GM18951 (cell line): ENCODE data around the gene HEXIM1.
"Not testable (repeated sequence)": the region's sequence is repeated elsewhere in the genome, so short reads cannot be mapped to it uniquely, and the experiment has no call there.

Experiments used
- POLR2A ChIP-seq: IDR thresholded peaks from 4 replicates; pipeline ENCODE4 v1.6.1; 2011; ENCODE audit warnings: mild to moderate bottlenecking; ENCODE audit not compliant: insufficient read length, insufficient read depth; ENCODE audit errors: extremely low read depth
- in situ Hi-C: fragments of 300-500 bp; cut with MboI; formaldehyde crosslinking; loops from one replicate; pipeline ENCODE4 v1.12.0; 2022; ENCODE audit warnings: low sequenced_read_pairs, mixed read lengths, inconsistent platforms; ENCODE audit not compliant: unreplicated experiment

The HEXIM1 gene

DNA sequence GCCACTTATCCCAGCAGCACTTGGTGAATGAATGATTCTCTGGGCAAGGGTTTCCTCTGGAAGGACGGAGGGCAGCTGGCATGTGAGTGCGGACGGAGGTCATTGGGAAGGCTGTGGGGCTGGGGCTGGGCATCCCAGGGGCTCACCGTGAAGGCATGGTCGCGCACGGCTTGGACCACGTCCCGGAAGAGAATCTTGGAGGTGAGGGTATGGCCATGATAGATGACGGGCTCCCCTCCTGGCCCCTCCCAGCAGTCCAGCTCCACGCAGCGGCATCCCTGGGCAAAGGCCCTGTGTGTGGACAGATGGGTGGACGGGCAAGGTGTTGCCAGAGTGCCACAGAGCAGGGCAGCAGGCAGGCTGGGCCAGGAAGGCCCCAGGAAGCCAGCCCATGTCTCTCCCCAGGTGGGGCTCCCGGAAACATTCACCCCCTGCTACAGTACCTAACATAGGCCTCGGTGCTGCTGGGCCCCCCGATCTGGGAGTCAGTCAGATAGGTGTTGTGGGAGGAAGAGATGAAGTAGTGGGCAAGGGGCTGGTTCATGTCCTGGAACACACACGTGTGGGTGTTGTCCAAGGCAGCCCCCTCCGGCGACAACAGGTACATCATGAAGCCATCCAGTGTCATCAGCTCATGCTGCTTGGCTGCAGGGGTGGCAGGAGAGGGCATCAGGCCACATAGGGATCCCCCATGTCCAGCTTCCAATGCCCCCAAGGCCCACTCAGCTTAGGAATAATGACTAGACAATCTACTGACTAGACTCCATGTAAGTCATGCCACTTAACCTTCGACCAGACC lies 30.2 kb upstream of the HEXIM1 start:
- in situ Hi-C loops = no loop called here
- no peak for TF ChIP-seq POLR2A

DNA sequence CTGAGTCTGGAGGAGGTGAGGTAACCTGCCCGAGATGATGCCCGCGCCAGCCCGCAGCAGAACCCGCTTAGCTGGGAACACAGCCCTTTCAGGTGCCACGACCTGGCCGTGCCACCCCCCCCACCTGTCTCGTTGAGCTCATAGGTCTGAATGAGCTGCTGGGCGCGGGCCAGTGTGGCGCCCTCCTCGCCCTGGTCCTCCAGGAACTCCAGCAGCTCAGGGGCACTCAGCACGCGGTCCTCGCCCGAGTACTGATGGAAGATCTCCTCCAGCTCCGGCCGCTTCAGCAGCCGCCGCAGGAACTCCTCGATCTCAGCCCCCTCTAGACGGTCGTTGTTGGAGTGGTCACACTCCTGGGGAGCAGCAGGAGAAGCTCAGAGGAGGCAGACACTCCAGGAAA lies 29.6 kb upstream of the HEXIM1 start:
- in situ Hi-C loops = no loop called here
- no peak for TF ChIP-seq POLR2A

DNA sequence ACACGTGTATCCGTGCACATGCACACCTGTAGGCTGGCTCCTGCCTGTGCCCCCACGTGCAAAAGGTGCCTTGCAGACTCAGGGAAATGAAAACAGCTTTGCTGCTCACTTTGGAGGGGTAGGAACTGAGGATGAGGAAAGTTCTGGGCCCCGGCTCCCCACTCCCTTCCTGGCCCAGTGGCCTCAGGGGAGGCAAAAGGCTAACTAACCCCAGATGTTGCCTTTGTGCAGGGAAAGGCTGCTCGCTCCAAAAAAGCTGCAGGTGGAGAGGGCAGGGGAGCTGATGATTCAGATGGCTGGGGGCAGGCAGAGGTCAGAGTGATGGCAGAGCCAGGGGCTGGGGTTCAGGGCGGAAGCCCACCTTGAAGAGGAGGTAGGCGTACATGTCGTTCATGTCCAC lies 28.3 kb upstream of the HEXIM1 start:
- in situ Hi-C loops = no loop called here
- no peak for TF ChIP-seq POLR2A

DNA sequence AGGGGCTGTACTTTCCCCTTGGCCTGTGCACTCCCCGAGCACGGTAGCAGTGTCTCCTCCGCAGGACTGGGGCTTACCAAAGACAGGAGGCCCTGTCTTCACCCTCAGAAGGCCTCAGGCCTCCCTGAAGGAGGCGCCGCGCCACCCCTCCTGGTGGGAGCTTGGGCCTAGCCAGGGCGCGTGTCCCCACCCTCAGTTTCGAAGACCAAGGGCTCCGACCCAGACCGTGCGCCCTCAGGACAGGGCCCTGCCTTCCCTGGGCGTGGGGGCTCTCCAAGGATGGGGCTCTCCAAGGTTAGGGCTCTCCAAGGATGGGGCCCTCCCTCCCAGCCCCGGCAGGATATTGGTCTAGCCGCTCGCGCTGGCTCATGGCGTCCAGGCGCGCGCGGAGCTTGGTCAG lies 27.7 kb upstream of the HEXIM1 start:
- in situ Hi-C loops = no loop called here
- no peak for TF ChIP-seq POLR2A

DNA sequence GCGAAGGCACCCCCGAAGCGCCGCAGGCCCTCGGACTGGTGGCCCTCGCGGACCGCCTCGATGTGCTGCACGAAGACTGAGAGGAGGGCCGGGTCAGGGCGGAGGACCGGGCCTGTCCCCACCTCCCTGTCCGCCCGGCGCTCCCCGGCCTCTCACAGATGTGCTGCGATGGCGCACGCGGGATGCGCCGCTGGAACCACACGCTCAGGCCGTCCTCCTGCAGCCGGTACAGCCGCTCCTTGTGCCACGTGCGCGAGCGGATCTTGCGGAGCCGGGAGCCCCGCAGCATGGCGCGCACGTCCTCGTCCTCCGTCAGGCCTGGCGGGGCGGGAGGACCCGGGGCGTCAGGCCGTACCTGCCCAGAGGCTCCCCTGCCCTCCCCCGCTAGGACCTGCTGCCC lies 27.2 kb upstream of the HEXIM1 start:
- in situ Hi-C loops = no loop called here
- no peak for TF ChIP-seq POLR2A

DNA sequence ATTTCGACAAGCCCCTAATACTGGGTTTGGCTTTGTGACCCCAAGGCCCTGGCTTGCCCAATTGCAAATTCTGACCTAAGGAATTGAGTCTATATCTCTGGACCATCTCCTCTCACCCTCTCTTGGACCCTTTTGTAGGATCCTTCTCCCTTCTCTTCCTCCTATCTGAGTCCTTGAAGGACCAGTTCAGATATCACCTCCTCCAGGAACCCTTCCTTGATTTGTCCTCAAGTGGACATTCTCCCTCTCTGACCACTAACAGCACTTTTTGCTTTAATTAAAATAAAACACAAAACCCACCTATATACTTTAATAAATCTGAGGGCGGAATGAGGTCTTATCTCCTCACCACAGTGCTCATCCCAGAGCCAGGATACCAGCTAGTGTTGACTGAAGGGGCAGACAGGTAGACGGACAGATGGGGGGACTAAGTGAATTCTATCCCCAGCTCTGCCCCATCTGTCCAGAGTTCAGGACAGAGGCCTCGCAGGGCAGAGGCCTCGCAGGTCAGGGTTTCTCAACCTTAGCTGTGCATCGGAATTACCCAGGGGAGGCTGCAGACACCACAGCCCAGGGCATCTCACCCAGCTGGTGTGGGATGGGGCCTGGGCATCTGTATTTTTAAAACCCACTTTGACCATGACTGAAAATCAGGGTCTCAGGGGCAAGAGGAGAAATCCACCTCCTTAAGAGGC lies 25.1 kb upstream of the HEXIM1 start:
- in situ Hi-C loops = no loop called here
- no peak for TF ChIP-seq POLR2A

DNA sequence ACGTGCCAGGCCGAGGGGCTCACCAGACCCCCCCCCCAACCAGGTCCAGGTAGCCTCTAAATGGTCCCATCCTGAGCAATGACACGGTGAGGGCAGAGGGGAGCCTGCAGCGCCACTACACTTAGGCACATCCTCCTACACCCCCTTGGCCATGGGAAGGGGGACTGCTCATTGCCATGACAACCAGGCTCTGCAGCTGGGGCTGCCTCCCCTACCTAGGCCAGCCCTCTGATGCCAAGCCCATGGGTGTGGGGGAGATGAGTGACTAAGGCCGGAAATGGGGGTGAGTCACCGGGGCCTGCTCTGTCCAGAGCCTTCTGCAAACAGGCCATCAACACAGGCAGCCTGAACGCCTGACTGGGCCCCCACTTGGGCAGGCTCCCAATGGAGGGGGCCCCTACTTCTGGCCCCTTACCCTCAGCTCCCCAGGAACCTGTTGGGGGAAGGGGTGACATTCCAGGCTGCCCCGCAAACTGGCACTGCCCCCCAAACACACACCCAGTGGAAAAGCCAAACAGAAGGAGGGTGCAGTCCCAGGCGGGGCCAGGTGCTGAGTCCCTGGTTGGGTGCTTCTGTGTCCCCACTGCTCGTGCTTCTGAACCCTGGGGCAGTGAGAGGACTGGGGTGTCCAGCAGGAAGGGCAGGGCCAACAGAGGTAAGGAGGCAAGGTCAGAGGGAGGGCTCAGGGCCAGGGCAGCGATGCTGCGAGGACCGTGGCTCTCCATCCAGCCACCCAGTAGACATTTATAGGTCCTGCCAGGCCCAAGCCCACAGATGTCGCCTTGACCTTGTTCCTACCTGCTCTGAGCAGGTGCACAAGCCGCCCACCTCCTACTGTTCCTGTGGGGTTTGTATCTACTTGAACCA lies 24.1 kb upstream of the HEXIM1 start:
- TF ChIP-seq POLR2A = no peak
- in situ Hi-C loops = no loop called here

- in situ Hi-C loops = not testable (repeated sequence)
Observed at GRCh38 chr17:45124797-45125122, 23.5 kb upstream of the HEXIM1 start.

DNA sequence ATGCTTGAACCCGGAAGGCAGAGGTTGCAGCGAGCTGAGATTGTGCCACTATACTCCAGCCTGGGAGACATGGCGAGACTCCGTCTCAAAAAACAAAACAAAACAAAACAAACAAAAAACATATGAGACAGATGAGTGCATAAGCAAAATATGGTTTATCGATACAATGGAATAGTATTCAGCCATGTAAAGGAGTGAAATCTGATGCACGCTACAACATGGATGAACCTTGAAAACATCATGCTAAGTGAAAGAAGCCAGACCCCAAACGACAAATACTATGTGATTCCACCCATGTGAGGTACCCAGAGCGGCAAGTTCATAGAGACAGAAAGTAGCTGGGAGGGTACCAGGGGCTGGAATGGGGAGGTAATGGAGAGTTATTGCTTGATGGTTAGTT lies 22.8 kb upstream of the HEXIM1 start:
- no peak for TF ChIP-seq POLR2A
- in situ Hi-C loops = no loop called here

DNA sequence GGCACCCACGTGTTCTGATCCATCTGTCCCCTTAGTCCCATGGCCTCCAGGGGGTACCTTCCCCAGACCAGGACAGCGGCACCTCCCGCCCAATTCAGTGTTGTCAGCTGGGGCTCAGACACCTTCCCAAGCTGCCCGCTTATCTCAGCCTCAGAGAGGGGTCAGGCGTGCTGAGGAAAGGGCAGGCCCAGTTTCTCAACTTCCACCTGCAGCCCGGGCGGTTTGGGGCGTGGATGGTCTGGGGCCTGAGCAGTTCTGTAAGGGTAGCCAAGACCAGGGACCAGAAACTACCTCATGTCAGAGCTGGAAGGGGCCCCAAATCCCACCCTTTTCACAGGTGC lies 21.1 kb upstream of the HEXIM1 start:
- no peak for TF ChIP-seq POLR2A
- in situ Hi-C loops = no loop called here

DNA sequence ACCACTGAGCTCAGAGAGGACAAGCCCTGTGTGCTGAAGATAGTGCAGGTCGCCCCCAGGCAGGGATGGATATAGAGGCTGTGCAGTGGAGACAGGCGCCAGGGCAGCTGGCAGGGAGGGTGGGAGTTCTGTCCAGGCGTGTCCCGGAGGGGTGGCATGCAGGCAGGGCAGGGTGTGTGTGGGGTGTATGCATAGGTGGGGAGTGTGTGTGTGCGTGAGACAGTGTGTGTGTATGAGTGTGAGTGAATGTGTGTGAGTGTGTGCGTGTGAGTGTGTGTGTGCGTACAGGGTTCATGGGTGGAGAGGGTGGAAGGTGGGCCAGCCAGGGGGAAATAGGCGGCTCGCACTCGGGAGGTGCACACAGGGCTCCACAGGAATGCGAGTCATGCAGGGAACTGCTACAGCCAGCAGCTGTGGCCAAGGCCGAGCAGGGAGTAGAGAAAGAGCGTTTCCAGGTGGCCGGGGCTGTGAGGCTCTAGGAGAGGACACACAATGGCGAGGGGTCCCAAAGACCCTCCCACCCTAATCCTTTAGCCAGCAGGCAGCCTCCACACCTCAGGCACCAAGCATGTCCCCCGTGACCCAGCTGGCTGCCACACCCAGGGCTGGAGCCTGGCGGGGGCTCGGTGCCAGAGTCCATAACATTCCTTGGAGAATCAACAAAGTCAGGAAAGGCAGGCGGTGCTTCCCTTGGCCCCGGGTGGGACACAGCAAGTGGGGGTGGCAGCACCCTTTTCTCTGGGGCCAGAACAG lies 20.6 kb upstream of the HEXIM1 start:
- in situ Hi-C loops = no loop called here
- TF ChIP-seq POLR2A = no peak

DNA sequence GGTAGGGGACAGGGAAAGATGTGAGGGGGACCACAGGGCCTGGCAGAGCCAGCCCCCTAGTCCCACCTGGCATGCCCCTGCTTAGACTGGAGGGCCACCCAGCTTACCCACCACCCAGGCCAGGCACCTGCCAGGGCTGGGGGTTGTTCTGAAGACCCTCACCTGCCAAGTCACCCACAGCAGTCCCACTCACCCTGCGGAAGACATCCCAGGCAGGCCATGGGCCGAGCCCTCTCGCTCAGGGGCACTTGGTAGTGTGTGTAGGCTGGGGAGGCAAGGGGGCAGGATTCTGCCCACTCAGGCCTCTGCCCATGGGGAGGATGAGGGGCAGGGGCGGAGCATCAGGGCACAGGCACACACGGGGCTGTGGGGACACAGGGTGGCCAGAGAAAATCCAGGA lies 19.9 kb upstream of the HEXIM1 start:
- in situ Hi-C loops = no loop called here
- TF ChIP-seq POLR2A = no peak

DNA sequence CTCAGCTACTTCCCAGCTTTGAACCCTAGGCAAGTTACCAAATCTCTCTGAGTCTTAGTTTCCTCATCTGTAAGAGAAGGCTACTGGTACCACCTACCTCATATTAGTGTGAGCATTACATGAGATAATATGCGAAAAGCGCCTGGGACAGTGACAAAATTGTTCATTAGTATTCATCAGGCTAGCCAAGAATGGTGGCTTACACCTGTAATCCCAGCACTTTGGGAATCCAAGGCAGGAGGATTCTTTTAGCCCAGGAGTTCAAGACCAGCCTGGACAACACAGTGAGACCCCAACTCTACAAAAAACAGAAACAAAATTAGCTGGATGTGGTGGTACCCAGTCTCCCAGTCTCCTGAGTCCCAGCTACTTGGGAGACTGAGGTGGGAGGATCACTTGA lies 19.3 kb upstream of the HEXIM1 start:
- no peak for TF ChIP-seq POLR2A
- in situ Hi-C loops = no loop called here

GRCh38 chr17:45129426-45129939 lies 18.8 kb upstream of the HEXIM1 start:
- no peak for TF ChIP-seq POLR2A
- in situ Hi-C loops = no loop called here
